IPS DF 4.7 (cell line): ENCODE data around the gene CAMK2A.

Source experiments
- DNase-seq: peaks from one replicate; pipeline ENCODE4 v3.0.0-alpha.2; 2013; ENCODE audit warnings: low spot score; ENCODE audit errors: extremely low read depth

The CAMK2A gene

GRCh38 chr5:150279330-150280020 lies 10.1 kb downstream of the CAMK2A start:
- no peak for DNase-seq

- DNase-seq = no peak
These were observed 10.7 kb downstream of the CAMK2A start for GRCh38 chr5:150278916-150279315.

- DNase-seq = no peak
These were observed 11.4 kb downstream of the CAMK2A start for GRCh38 chr5:150278046-150278730.

GRCh38 chr5:150277043-150277442 lies 12.5 kb downstream of the CAMK2A start:
- DNase-seq = no peak

GRCh38 chr5:150274811-150275210 lies 14.8 kb downstream of the CAMK2A start:
- DNase-seq = no peak

- peak; percentile 36 for DNase-seq
These were observed 17.0 kb downstream of the CAMK2A start for GRCh38 chr5:150272531-150272930.

- DNase-seq = no peak
These were observed 17.6 kb downstream of the CAMK2A start for GRCh38 chr5:150271923-150272322.

GRCh38 chr5:150271296-150271692 lies 18.3 kb downstream of the CAMK2A start:
- DNase-seq = no peak

GRCh38 chr5:150270541-150271295 lies 18.9 kb downstream of the CAMK2A start:
- DNase-seq = no peak

- DNase-seq = no peak
These were observed 22.7 kb downstream of the CAMK2A start for GRCh38 chr5:150266871-150267291.

- DNase-seq = no peak
These were observed 23.6 kb downstream of the CAMK2A start for GRCh38 chr5:150265870-150266383.

- no peak for DNase-seq
These were observed 24.6 kb downstream of the CAMK2A start for GRCh38 chr5:150264667-150265603.

- no peak for DNase-seq
These were observed 25.6 kb downstream of the CAMK2A start for GRCh38 chr5:150263801-150264621.

GRCh38 chr5:150263375-150263775 lies 26.2 kb downstream of the CAMK2A start:
- DNase-seq = no peak

- DNase-seq = no peak
These were observed 27.1 kb downstream of the CAMK2A start for GRCh38 chr5:150262502-150262901.

- DNase-seq = no peak
These were observed 28.3 kb downstream of the CAMK2A start for GRCh38 chr5:150261231-150261630.

GRCh38 chr5:150258130-150258529 lies 31.4 kb downstream of the CAMK2A start:
- DNase-seq = no peak

- no peak for DNase-seq
These were observed 32.1 kb downstream of the CAMK2A start for GRCh38 chr5:150257424-150257823.

- DNase-seq = no peak
These were observed 33.0 kb downstream of the CAMK2A start for GRCh38 chr5:150256410-150257064.
